ENCODE data around the gene GIT2.
A peak's percentile ranks its signal among the peaks of the same experiment; 100 is the strongest.

The GIT2 gene

GRCh38 chr12:109885616-109886015 is 110.6 kb downstream of the GIT2 start:
- no peak for TF ChIP-seq CTCF (IDR thresholded peaks at IDR 0.05)

GRCh38 chr12:109883461-109883860 is 112.7 kb downstream of the GIT2 start:
- no peak for TF ChIP-seq CTCF (IDR thresholded peaks at IDR 0.05)

GRCh38 chr12:109881752-109882151 is 114.4 kb downstream of the GIT2 start:
- TF ChIP-seq CTCF (IDR thresholded peaks at IDR 0.05) = no peak

GRCh38 chr12:109880938-109881337 is 115.2 kb downstream of the GIT2 start:
- no peak for TF ChIP-seq CTCF (IDR thresholded peaks at IDR 0.05)

GRCh38 chr12:109880043-109880931 is 115.9 kb downstream of the GIT2 start, which contains the start of gene GLTP:
TSS of gene GLTP (minus strand) at chr12:109880541. CDS start at chr12:109880374, 167 bp downstream.
- peak; percentile 91 for TF ChIP-seq CTCF (IDR thresholded peaks at IDR 0.05)

Measured in LNCAP (cell line).